SU-DHL-6 (cell line): Measurements from ENCODE around the gene GNB1L.

Experiments
- H2AFZ ChIP-seq: fragments of 200-600 bp; sonication (generic); 2 replicates; pipeline ENCODE4 v1.6.1; 2014; ENCODE audit warnings: low read depth, mild to moderate bottlenecking, moderate library complexity, mixed read lengths, antibody characterized with exemption, low read length; ENCODE audit not compliant: severe bottlenecking
- H3F3A ChIP-seq: fragments of 200-600 bp; shearing (Covaris generic); 2 replicates; pipeline ENCODE4 v1.6.0; 2016; ENCODE audit warnings: antibody characterized with exemption, mild to moderate bottlenecking; ENCODE audit not compliant: insufficient read depth
- H3K27ac ChIP-seq: fragments of 200-600 bp; sonication (generic); 2 replicates; pipeline ENCODE4 v1.5.1; 2016; ENCODE audit warnings: low read depth, mild to moderate bottlenecking, low read length, moderate library complexity, mixed read lengths
- H3K27me3 ChIP-seq: fragments of 200-600 bp; sonication (generic), shearing (Covaris generic); 2 replicates; pipeline ENCODE4 v1.6.0; 2014; ENCODE audit warnings: mild to moderate bottlenecking, low read length
- H3K36me3 ChIP-seq: fragments of 200-600 bp; sonication (generic); 2 replicates; pipeline ENCODE4 v1.6.1; 2014; ENCODE audit warnings: mild to moderate bottlenecking, low read length, mixed read lengths
- H3K4me2 ChIP-seq: fragments of 300-600, 200-600 bp; shearing (Covaris generic), sonication (generic); 2 replicates; pipeline ENCODE4 v1.6.0; 2014; ENCODE audit warnings: low read length, low read depth, mild to moderate bottlenecking; ENCODE audit not compliant: poor library complexity, severe bottlenecking
- H3K4me3 ChIP-seq: fragments of 200-600 bp; sonication (generic); 2 replicates; pipeline ENCODE4 v1.5.1; 2014; ENCODE audit warnings: antibody characterized with exemption, low read length, mild to moderate bottlenecking, mixed read lengths; ENCODE audit not compliant: insufficient read depth, poor library complexity, severe bottlenecking
- H3K79me2 ChIP-seq: fragments of 200-600 bp; sonication (generic); 2 replicates; pipeline ENCODE4 v1.6.1; 2014; ENCODE audit warnings: mild to moderate bottlenecking, low read length, moderate library complexity; ENCODE audit not compliant: insufficient read depth
- H3K9ac ChIP-seq: fragments of 200-600 bp; sonication (generic); 2 replicates; pipeline ENCODE4 v1.7.0; 2014; ENCODE audit warnings: mild to moderate bottlenecking, low read length
- H3K9me2 ChIP-seq: fragments of 200-600 bp; sonication (generic); replicated peaks from 2 replicates; pipeline ENCODE4 v1.6.1; 2014; ENCODE audit warnings: low read length; ENCODE audit not compliant: insufficient read depth
- H3K9me3 ChIP-seq: fragments of 200-600 bp; sonication (generic); 2 replicates; pipeline ENCODE4 v1.6.1; 2014; ENCODE audit warnings: low read length, mixed read lengths; ENCODE audit not compliant: insufficient read depth
- H4K20me1 ChIP-seq: fragments of 200-600 bp; sonication (generic); 2 replicates; pipeline ENCODE4 v1.6.1; 2014; ENCODE audit warnings: low read depth, mild to moderate bottlenecking, antibody characterized with exemption, low read length, moderate library complexity, mixed read lengths
- CTCF ChIP-seq: fragments of 200-600 bp; sonication (generic); IDR thresholded peaks from one replicate; pipeline ENCODE4 v1.5.1; 2017; ENCODE audit warnings: antibody characterized with exemption, mild to moderate bottlenecking, low read length, moderate library complexity; ENCODE audit not compliant: insufficient read depth, poor library complexity, severe bottlenecking
- EZH2phosphoT487 ChIP-seq: fragments of 200-600 bp; sonication (generic), shearing (Covaris generic); conservative IDR thresholded peaks from 2 replicates; pipeline ENCODE4 v1.6.1; 2018; ENCODE audit warnings: mild to moderate bottlenecking, antibody characterized with exemption, low read length, moderate library complexity, mixed read lengths

GNB1L gene

GRCh38 chr22:19799322-19800190 is 55.1 kb downstream of the GNB1L start:
- no peaks in the 10 kb centered on the region for H3K79me2 ChIP-seq
- H2AFZ ChIP-seq: no peak overlapping the region
- H3K9me2 ChIP-seq: no peaks in the 10 kb centered on the region
- TF ChIP-seq CTCF: no peak
- TF ChIP-seq EZH2phosphoT487: no peak
- H4K20me1 ChIP-seq: no peaks in the 10 kb centered on the region
- H3F3A ChIP-seq: no peaks in the 10 kb centered on the region
- H3K27ac ChIP-seq: no peak overlapping the region
- H3K27me3 ChIP-seq: no peaks in the 10 kb centered on the region
- no peak overlapping the region for H3K4me3 ChIP-seq
- H3K36me3 ChIP-seq: no peaks in the 10 kb centered on the region
- no peaks in the 10 kb centered on the region for H3K9me3 ChIP-seq
- H3K4me2 ChIP-seq: no peak overlapping the region
- H3K9ac ChIP-seq: no peak overlapping the region

GRCh38 chr22:19798891-19799293 is 55.8 kb downstream of the GNB1L start:
- Histone ChIP-seq H3K9me2 (no peaks in the 10 kb centered on the region), H3K4me3 (no peak overlapping the region), H3K27ac (no peak overlapping the region), H4K20me1 (no peaks in the 10 kb centered on the region), H3K9ac (no peak overlapping the region), H3K9me3 (no peaks in the 10 kb centered on the region), H2AFZ (no peak overlapping the region), H3K4me2 (no peak overlapping the region), H3K27me3 (no peaks in the 10 kb centered on the region), H3K36me3 (no peaks in the 10 kb centered on the region), H3F3A (no peaks in the 10 kb centered on the region), H3K79me2 (no peaks in the 10 kb centered on the region)
- TF ChIP-seq CTCF: no peak

- Histone ChIP-seq H3K27ac (no peak overlapping the region), H3K4me2 (no peak overlapping the region), H3K36me3 (no peaks in the 10 kb centered on the region), H3K9me2 (no peaks in the 10 kb centered on the region), H3K79me2 (no peaks in the 10 kb centered on the region), H3K27me3 (no peaks in the 10 kb centered on the region), H3F3A (no peaks in the 10 kb centered on the region), H2AFZ (no peak overlapping the region), H3K9ac (no peak overlapping the region), H3K9me3 (no peaks in the 10 kb centered on the region), H3K4me3 (no peak overlapping the region), H4K20me1 (no peaks in the 10 kb centered on the region)
- TF ChIP-seq CTCF: no peak
- TF ChIP-seq EZH2phosphoT487: no peak
Observed at GRCh38 chr22:19798003-19798665, 56.5 kb downstream of the GNB1L start.
